Skeletal muscle satellite cell (primary cell): ENCODE results near the gene ZNF184. TPM values are rescaled to one million over a fixed set of nuclear protein-coding genes. Genes with fewer than 3 reads are reported as not detected.

Experiments used
- H3K27me3 ChIP-seq: 2 replicates; pipeline ENCODE4 v1.7.0; 2013; ENCODE audit warnings: low read length; ENCODE audit not compliant: control insufficient read depth, insufficient read depth
- H3K36me3 ChIP-seq: 2 replicates; pipeline ENCODE4 v1.7.0; 2013; ENCODE audit warnings: mild to moderate bottlenecking, control low read depth, low read length; ENCODE audit not compliant: insufficient read depth
- H3K4me1 ChIP-seq: 2 replicates; pipeline ENCODE4 v1.7.0; 2013; ENCODE audit warnings: low read length; ENCODE audit not compliant: control insufficient read depth, insufficient read depth
- H3K4me2 ChIP-seq: 2 replicates; pipeline ENCODE4 v1.7.0; 2013; ENCODE audit warnings: mild to moderate bottlenecking, low read length
- H3K4me3 ChIP-seq: 2 replicates; pipeline ENCODE4 v1.7.0; 2013; ENCODE audit warnings: low read length
- H3K9ac ChIP-seq: 2 replicates; pipeline ENCODE4 v1.7.0; 2013; ENCODE audit warnings: mild to moderate bottlenecking, low read depth, low read length, moderate library complexity
- H3K9me3 ChIP-seq: replicated peaks from 2 replicates; pipeline ENCODE4 v1.7.0; 2013; ENCODE audit warnings: mild to moderate bottlenecking, control low read depth, low read length
- small RNA-seq: library from RNA; depleted of rRNA; stranded (forward); fragments of <200 nt; gene quantifications from one replicate; pipeline ENCODE3, GENCODE V24; 2012

ZNF184 gene

GRCh38 chr6:27414300-27414699 is 58.6 kb downstream of the ZNF184 start:
- Histone ChIP-seq H3K9me3 (no peaks in the 10 kb centered on the region), H3K4me2 (no peak overlapping the region), H3K27me3 (no peaks in the 10 kb centered on the region), H3K4me3 (no peak overlapping the region), H3K9ac (no peak overlapping the region), H3K4me1 (no peaks in the 10 kb centered on the region), H3K36me3 (no peaks in the 10 kb centered on the region)

DNA sequence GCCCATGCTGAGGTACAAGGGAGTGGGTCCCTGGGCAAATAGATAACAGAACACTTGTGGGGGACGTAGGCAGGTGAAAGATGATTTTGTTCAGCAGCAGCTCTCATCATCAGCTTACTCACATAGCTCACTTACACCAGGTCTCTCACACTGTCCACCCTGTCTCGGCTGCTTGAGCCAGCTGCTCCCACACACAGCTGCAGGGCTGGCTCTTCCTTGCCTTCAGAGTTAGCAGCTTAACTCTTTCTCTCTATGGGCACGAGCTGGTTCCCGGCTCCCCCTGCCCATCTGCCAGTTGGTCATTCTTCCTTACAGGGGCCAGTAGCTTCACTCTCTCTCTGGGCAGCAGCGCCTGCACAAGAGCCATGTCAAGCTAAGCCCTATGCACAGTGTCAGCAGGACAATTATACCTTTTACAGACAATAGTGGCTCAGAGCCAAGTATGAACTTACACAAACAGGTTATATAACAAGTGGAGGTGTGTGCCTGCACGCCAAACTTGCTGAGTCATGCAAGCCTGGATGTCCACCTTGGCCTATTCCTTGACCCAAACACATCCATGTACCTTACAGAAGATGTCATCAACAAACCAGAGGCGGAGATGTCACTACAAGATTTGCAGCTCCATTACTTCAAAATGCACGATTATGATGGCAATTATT is 65.6 kb downstream of the ZNF184 start:
- Histone ChIP-seq H3K4me3 (no peak overlapping the region), H3K36me3 (no peaks in the 10 kb centered on the region), H3K9ac (no peak overlapping the region), H3K4me1 (no peaks in the 10 kb centered on the region), H3K9me3 (no peaks in the 10 kb centered on the region), H3K4me2 (no peak overlapping the region), H3K27me3 (no peaks in the 10 kb centered on the region)

- Histone ChIP-seq H3K36me3 (no peaks in the 10 kb centered on the region), H3K9ac (no peak overlapping the region), H3K4me1 (no peaks in the 10 kb centered on the region), H3K27me3 (no peaks in the 10 kb centered on the region), H3K4me2 (no peak overlapping the region), H3K4me3 (no peak overlapping the region), H3K9me3 (peaks cover 1% of the 10 kb centered on the region)
Measured at GRCh38 chr6:27406085-27406484, 66.8 kb downstream of the ZNF184 start.

- H3K4me3 ChIP-seq: no peak overlapping the region
- no peaks in the 10 kb centered on the region for H3K36me3 ChIP-seq
- no peak overlapping the region for H3K4me2 ChIP-seq
- H3K9ac ChIP-seq: no peak overlapping the region
- no peaks in the 10 kb centered on the region for H3K4me1 ChIP-seq
- no peaks in the 10 kb centered on the region for H3K27me3 ChIP-seq
- H3K9me3 ChIP-seq: peaks cover 16% of the 10 kb centered on the region
Measured at GRCh38 chr6:27400877-27401642, 71.8 kb downstream of the ZNF184 start.

Small RNAs within 50 kb of the gene (small RNA-seq; reads per million reads assigned to genes)
- gene AL021918.1 (not detected), gene AL021918.2 (not detected), gene MCFD2P1 (not detected)
